PFSK-1 (cell line): ENCODE results near the gene ITGAE.

Source experiments
- FOXP2 ChIP-seq: optimal IDR thresholded peaks from 2 replicates; pipeline ENCODE3; 2011; ENCODE audit warnings: borderline replicate concordance, control low read depth, inconsistent platforms; ENCODE audit not compliant: insufficient read depth; ENCODE audit errors: extremely low read length, extremely low read depth
- POLR2AphosphoS5 ChIP-seq: IDR thresholded peaks from 2 replicates; pipeline ENCODE4 v1.6.1; 2012; ENCODE audit warnings: low read depth, mild to moderate bottlenecking, control low read depth, low read length, moderate library complexity
- SIN3A ChIP-seq: IDR thresholded peaks from 2 replicates; pipeline ENCODE4 v1.6.1; 2012; ENCODE audit warnings: mild to moderate bottlenecking, low read length, moderate library complexity, borderline replicate concordance; ENCODE audit not compliant: insufficient read depth
- TAF1 ChIP-seq: IDR thresholded peaks from 2 replicates; pipeline ENCODE4 v1.6.1; 2012; ENCODE audit warnings: low read length, control low read depth, borderline replicate concordance; ENCODE audit not compliant: insufficient read depth
- TF ChIP-seq, protein P1 (sequence below), 2 experiments: IDR thresholded peaks; 2 replicates each; pipeline versions ENCODE4 v1.6.1 to v1.8.0; 2011 to 2012; ENCODE audit warnings: low read depth in 2 of 2, low read length in 2 of 2, control low read depth in 1 of 2, inconsistent platforms in 1 of 2, mild to moderate bottlenecking in 1 of 2, moderate library complexity in 1 of 2; ENCODE audit not compliant: insufficient read depth in 1 of 2

Gene ITGAE

DNA sequence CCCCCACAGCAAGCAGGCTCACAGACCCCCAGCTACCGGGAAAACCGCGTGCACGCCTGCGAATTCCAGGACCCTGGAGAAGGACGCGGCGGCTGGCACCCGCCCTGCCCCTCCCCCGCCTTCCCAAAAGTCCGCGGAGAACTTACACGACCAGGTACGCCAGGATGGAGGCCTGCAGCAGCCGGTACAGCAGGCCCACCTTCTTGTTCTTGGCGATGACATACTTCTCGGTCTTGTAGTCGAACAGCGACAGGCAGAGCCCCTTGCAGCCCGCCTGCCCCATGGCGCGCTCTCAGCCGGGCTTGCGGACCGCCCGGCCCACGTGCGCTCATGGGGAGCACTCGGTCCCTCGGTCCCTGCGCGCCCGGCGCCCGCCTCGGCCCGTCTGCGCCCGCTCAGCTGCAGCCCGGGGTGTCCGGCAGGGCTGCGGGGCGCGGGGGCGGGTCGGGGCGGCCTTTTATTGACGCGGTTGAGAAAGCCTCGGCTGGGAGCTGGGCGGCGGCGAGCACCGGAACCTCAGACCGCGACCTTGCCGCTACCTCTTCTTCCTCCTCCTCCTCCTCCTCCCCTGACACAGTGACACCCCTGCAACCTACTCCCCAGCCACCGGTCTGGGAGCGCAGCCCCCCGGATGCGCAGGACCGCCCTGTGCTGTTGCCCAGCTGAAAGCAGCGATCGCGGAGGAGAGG is 105.1 kb downstream of the ITGAE start, which contains the start of gene P2RX5:
TSS of gene P2RX5 (minus strand) at position 433 of the 689 bp plus-strand sequence. CDS start at position 283, 150 bp downstream.
- TF ChIP-seq SIN3A = no peak
- TF ChIP-seq FOXP2 = no peak
- no peak for TF ChIP-seq POLR2AphosphoS5
- TF ChIP-seq, protein P1, sequence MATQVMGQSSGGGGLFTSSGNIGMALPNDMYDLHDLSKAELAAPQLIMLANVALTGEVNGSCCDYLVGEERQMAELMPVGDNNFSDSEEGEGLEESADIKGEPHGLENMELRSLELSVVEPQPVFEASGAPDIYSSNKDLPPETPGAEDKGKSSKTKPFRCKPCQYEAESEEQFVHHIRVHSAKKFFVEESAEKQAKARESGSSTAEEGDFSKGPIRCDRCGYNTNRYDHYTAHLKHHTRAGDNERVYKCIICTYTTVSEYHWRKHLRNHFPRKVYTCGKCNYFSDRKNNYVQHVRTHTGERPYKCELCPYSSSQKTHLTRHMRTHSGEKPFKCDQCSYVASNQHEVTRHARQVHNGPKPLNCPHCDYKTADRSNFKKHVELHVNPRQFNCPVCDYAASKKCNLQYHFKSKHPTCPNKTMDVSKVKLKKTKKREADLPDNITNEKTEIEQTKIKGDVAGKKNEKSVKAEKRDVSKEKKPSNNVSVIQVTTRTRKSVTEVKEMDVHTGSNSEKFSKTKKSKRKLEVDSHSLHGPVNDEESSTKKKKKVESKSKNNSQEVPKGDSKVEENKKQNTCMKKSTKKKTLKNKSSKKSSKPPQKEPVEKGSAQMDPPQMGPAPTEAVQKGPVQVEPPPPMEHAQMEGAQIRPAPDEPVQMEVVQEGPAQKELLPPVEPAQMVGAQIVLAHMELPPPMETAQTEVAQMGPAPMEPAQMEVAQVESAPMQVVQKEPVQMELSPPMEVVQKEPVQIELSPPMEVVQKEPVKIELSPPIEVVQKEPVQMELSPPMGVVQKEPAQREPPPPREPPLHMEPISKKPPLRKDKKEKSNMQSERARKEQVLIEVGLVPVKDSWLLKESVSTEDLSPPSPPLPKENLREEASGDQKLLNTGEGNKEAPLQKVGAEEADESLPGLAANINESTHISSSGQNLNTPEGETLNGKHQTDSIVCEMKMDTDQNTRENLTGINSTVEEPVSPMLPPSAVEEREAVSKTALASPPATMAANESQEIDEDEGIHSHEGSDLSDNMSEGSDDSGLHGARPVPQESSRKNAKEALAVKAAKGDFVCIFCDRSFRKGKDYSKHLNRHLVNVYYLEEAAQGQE (IDR thresholded peaks at IDR 0.05; ENCODE audit: insufficient read depth in 1 of 2, low read depth in 2 of 2, low read length in 2 of 2) = peak in 1 of 2 experiments; percentile 56; a peak in 1 of 4 replicates
- no peak for TF ChIP-seq TAF1

GRCh38 chr17:3695129-3695722 is 105.8 kb downstream of the ITGAE start:
- TF ChIP-seq TAF1 (no peak), POLR2AphosphoS5 (no peak), FOXP2 (no peak), SIN3A (no peak)
- TF ChIP-seq, protein P1 (IDR thresholded peaks at IDR 0.05; ENCODE audit: insufficient read depth in 1 of 2, low read depth in 2 of 2, low read length in 2 of 2) = no peak

DNA sequence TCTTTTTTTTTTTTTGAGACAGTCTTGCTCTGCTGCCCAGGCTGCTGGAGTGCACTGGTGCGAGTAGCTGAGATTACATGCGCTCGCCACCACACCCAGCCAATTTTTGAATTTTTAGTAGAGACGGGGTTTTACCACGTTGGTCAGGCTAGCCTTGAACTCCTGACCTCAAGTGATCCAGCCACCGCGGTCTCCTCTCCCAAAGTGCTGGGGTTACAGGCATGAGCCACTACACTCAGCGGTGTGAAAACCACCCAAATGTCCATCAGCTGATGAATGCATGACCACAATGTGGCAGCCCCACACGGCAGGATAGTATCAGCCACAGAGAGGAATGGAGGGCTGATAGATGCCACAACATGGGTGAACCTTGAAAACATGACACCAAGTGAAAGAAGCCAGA is 107.2 kb downstream of the ITGAE start:
- no peak for TF ChIP-seq SIN3A
- no peak for TF ChIP-seq POLR2AphosphoS5
- TF ChIP-seq TAF1 = no peak
- TF ChIP-seq, protein P1 (IDR thresholded peaks at IDR 0.05; ENCODE audit: insufficient read depth in 1 of 2, low read depth in 2 of 2, low read length in 2 of 2) = no peak
- TF ChIP-seq FOXP2 = no peak

DNA sequence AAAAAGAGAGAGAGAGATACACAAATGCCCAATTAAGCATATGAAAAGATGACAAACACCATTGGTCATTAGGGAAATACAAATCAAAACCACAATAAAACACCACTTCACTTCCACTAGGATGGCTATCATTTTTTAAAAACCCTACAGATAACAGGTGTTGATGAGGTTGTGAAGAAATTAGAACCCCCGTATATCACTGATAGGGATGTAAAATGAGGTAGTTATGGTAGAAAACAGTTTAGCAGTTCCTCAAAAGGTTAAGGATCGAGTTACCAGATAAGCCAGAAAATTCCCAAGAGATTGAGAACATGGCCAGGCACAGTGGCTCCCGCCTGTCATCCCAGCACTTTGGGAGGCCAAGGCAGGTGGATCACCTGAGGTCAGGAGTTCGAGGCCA is 107.8 kb downstream of the ITGAE start:
- TF ChIP-seq SIN3A = no peak
- TF ChIP-seq TAF1 = no peak
- TF ChIP-seq, protein P1 (IDR thresholded peaks at IDR 0.05; ENCODE audit: insufficient read depth in 1 of 2, low read depth in 2 of 2, low read length in 2 of 2) = no peak
- TF ChIP-seq POLR2AphosphoS5 = no peak
